Measurements from ENCODE around the gene CCDC142. TPM values are rescaled to one million over a fixed set of nuclear protein-coding genes. Genes with fewer than 3 reads are reported as not detected.

The CCDC142 gene
- total and polyA plus RNA-seq, 2 of the 8 experiments (the other 6 are each of a cell fraction or from before 2014, with no cell fraction given) = 6.0 to 10.7 TPM

DNA sequence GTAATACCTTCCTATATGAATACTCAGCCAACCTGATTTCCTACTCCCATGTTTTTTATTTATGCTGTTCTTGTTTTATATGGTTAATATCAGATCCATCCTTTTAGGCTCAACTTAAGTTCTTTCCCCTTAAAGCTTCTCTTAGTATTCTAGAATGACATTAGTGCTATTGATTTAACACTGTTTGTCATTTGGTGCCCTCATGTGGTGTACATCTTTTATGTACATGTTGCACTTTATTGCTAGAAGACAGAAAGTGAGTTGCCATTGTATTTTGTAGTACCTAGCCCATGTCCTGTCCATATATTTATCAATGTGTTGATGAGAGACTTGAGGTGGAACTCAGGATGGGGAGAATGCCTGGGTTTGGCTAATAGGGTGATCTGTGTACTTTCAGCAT is 49.4 kb upstream of the CCDC142 start (continued):
- no peak for TF ChIP-seq TAF1 (IDR thresholded peaks at IDR 0.05; ENCODE audit: low read depth, low read length)
- no peak for TF ChIP-seq BRCA1 (IDR thresholded peaks at IDR 0.05; ENCODE audit: low read depth, low read length)
- TF ChIP-seq SAP30 (IDR thresholded peaks at IDR 0.05; ENCODE audit: insufficient read depth, insufficient replicate concordance, low read length) = no peak
- TF ChIP-seq FOSL1 (IDR thresholded peaks at IDR 0.05; ENCODE audit: insufficient read depth, low read depth, low read length) = no peak
- TF ChIP-seq KDM1A (IDR thresholded peaks at IDR 0.05; ENCODE audit: borderline replicate concordance, low read length) = no peak
- no peak for TF ChIP-seq GABPA (IDR thresholded peaks at IDR 0.05; ENCODE audit: borderline replicate concordance, insufficient read depth, low read length)
- TF ChIP-seq BACH1 (IDR thresholded peaks at IDR 0.05; ENCODE audit: low read length) = no peak

All from H1 (cell line).